Trophoblast cell (in vitro differentiated cells and primary cell): ENCODE measurements around the gene BLOC1S4.
"Not testable (repeated sequence)": the region's sequence is repeated elsewhere in the genome, so short reads cannot be mapped to it uniquely, and the experiment has no call there.

Source experiments
- DNase-seq, 2 donors: peaks; one replicate each; pipeline ENCODE4 v3.0.0-alpha.2; 2016
- H2AFZ ChIP-seq: 2 replicates; pipeline ENCODE4 v1.6.1; 2013; ENCODE audit warnings: low read length, moderate library complexity, mild to moderate bottlenecking; ENCODE audit not compliant: insufficient read depth, poor library complexity
- H2AK5ac ChIP-seq: 2 replicates; pipeline ENCODE4 v1.6.1; 2013; ENCODE audit warnings: mild to moderate bottlenecking, low read length
- H2BK120ac ChIP-seq: 2 replicates; pipeline ENCODE4 v1.6.1; 2013; ENCODE audit warnings: low read length, mild to moderate bottlenecking, moderate library complexity; ENCODE audit not compliant: insufficient read depth, poor library complexity
- H2BK12ac ChIP-seq: 2 replicates; pipeline ENCODE4 v1.6.1; 2013; ENCODE audit warnings: mild to moderate bottlenecking, low read length, moderate library complexity
- H2BK5ac ChIP-seq: 2 replicates; pipeline ENCODE4 v1.6.1; 2013; ENCODE audit warnings: low read length, low read depth, moderate library complexity, mild to moderate bottlenecking; ENCODE audit not compliant: poor library complexity
- H3K14ac ChIP-seq: 2 replicates; pipeline ENCODE4 v1.6.1; 2013; ENCODE audit warnings: mild to moderate bottlenecking, low read length
- H3K18ac ChIP-seq: 2 replicates; pipeline ENCODE4 v1.6.1; 2013; ENCODE audit warnings: mild to moderate bottlenecking, low read length
- H3K23ac ChIP-seq: 2 replicates; pipeline ENCODE4 v1.6.1; 2013; ENCODE audit warnings: low read length
- H3K27ac ChIP-seq: 2 replicates; pipeline ENCODE4 v1.5.1; 2013; ENCODE audit warnings: low read depth, mild to moderate bottlenecking, inconsistent platforms, low read length, moderate library complexity
- H3K27me3 ChIP-seq: 2 replicates; pipeline ENCODE4 v1.6.1; 2013; ENCODE audit warnings: inconsistent platforms, mild to moderate bottlenecking, low read length, moderate library complexity; ENCODE audit not compliant: insufficient read depth
- H3K36me3 ChIP-seq, 2 experiments: 1 replicate in 1 of 2; 2 replicates in 1 of 2; pipeline ENCODE4 v1.6.1; 2013; ENCODE audit warnings: low read length in 2 of 2, mild to moderate bottlenecking in 2 of 2, moderate library complexity in 1 of 2; ENCODE audit not compliant: insufficient read depth in 2 of 2, control insufficient read depth in 1 of 2
- H3K4ac ChIP-seq: 2 replicates; pipeline ENCODE4 v1.6.1; 2013; ENCODE audit warnings: low read depth, mild to moderate bottlenecking, low read length, moderate library complexity
- H3K4me1 ChIP-seq, 2 experiments: 1 replicate in 1 of 2; 2 replicates in 1 of 2; pipeline ENCODE4 v1.6.1; 2013; ENCODE audit warnings: low read length in 2 of 2, mild to moderate bottlenecking in 2 of 2, moderate library complexity in 1 of 2; ENCODE audit not compliant: insufficient read depth in 2 of 2, control insufficient read depth in 1 of 2
- H3K4me2 ChIP-seq: 2 replicates; pipeline ENCODE4 v1.6.1; 2013; ENCODE audit warnings: inconsistent platforms, mild to moderate bottlenecking, low read length, moderate library complexity
- H3K4me3 ChIP-seq: 2 replicates; pipeline ENCODE4 v1.5.1; 2013; ENCODE audit warnings: mild to moderate bottlenecking, low read depth, low read length, inconsistent platforms
- H3K79me1 ChIP-seq: one replicate; pipeline ENCODE4 v1.6.1; 2013; ENCODE audit warnings: low read length
- H3K79me2 ChIP-seq: 2 replicates; pipeline ENCODE4 v1.6.1; 2013; ENCODE audit warnings: low read length, mild to moderate bottlenecking; ENCODE audit not compliant: control insufficient read depth, insufficient read depth, poor library complexity
- H3K9ac ChIP-seq: 2 replicates; pipeline ENCODE4 v1.6.1; 2013; ENCODE audit warnings: mild to moderate bottlenecking, low read length
- H3K9me3 ChIP-seq: 2 replicates; pipeline ENCODE4 v1.6.1; 2013; ENCODE audit warnings: low read depth, mild to moderate bottlenecking, control low read depth, inconsistent platforms, low read length; ENCODE audit not compliant: insufficient read depth
- H4K12ac ChIP-seq: 2 replicates; pipeline ENCODE4 v1.6.1; 2013; ENCODE audit warnings: low read depth, mild to moderate bottlenecking, low read length, moderate library complexity
- H4K8ac ChIP-seq: 2 replicates; pipeline ENCODE4 v1.6.1; 2013; ENCODE audit warnings: low read depth, mild to moderate bottlenecking, low read length, moderate library complexity
- H4K91ac ChIP-seq: one replicate; pipeline ENCODE4 v1.6.1; 2013; ENCODE audit warnings: low read depth, mild to moderate bottlenecking, low read length, moderate library complexity
- WGBS: extraction: QIAGEN DNeasy Blood & Tissue Kit; methylation state at CpG from one replicate; pipeline ENCODE4 v1.1.7; 2013; ENCODE audit warnings: missing lambda C conversion rate; ENCODE audit not compliant: insufficient read length, insufficient coverage; ENCODE audit errors: extremely low coverage; 5-methylcytosine and 5-hydroxymethylcytosine counted together

BLOC1S4 gene

DNA sequence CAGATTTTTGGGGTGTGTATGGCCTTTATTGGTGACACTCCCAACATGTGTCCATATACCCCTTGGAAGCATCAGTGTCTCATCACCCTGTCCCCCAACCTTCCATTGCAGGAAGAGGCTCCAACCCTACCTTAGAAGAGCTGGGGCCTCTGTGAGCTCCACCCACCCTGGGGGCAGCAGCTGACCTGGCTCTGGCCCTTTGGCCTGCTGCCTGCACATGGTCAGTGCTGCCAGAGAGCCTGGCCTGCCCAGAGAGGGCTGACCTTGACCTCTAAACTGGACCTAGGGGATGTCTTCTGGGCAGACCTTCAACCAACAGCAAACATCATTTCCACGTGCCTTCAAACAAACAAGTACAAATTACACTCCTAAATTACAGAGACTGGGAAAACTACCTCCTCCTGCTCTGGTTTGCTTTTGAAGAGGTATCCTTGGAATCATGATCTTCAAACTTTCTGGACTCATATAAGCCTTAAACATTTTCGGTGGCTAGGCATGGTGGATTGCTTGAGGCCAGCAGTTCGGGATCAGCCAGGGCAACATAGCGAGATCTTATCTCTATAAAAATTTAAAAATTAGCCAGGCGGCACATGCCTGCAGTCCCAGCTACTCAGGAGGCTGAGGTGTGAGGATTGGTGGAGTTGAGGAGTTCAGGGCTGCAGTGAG lies 39.2 kb downstream of the BLOC1S4 start:
- H3K9ac ChIP-seq = no peak overlapping the region
- no peak overlapping the region for H3K14ac ChIP-seq
- no peak overlapping the region for H3K27ac ChIP-seq
- peaks cover 5% of the 10 kb centered on the region for H3K79me1 ChIP-seq
- H2BK12ac ChIP-seq = no peak overlapping the region
- H4K91ac ChIP-seq = no peak overlapping the region
- H3K18ac ChIP-seq = no peak overlapping the region
- no peak overlapping the region for H3K23ac ChIP-seq
- WGBS = no CpG with 5 or more reads among the region's 5 CpGs
- no peak overlapping the region for H4K8ac ChIP-seq
- peaks cover 4 to 25% of the 10 kb centered on the region in 2 experiments for H3K4me1 ChIP-seq
- no peak overlapping the region for H2AK5ac ChIP-seq
- no peaks in the 10 kb centered on the region for H3K27me3 ChIP-seq
- H3K36me3 ChIP-seq = no peaks in the 10 kb centered on the region
- no peak overlapping the region for H3K4me3 ChIP-seq
- no peaks in the 10 kb centered on the region for H3K9me3 ChIP-seq
- no peak overlapping the region for H4K12ac ChIP-seq
- H3K4ac ChIP-seq = no peak overlapping the region
- no peak overlapping the region for H2AFZ ChIP-seq
- H3K79me2 ChIP-seq = no peaks in the 10 kb centered on the region
- no peak overlapping the region for H2BK120ac ChIP-seq
- H2BK5ac ChIP-seq = no peak overlapping the region
- DNase-seq = peak; percentile 58 to 82
- no peak overlapping the region for H3K4me2 ChIP-seq

DNA sequence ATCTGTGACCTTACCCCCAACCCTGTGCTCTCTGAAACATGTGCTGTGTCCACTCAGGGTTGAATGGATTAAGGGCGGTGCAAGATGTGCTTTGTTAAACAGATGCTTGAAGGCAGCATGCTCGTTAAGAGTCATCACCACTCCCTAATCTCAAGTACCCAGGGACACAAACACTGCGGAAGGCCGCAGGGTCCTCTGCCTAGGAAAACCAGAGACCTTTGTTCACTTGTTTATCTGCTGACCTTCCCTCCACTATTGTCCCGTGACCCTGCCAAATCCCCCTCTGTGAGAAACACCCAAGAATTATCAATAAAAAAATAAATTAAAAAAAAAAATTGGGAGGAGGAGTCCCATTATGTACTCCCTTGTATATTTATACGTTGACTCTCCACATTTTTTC lies 40.4 kb downstream of the BLOC1S4 start:
- not testable (repeated sequence) for H3K36me3 ChIP-seq
- WGBS = no CpG with 5 or more reads among the region's 6 CpGs

DNA sequence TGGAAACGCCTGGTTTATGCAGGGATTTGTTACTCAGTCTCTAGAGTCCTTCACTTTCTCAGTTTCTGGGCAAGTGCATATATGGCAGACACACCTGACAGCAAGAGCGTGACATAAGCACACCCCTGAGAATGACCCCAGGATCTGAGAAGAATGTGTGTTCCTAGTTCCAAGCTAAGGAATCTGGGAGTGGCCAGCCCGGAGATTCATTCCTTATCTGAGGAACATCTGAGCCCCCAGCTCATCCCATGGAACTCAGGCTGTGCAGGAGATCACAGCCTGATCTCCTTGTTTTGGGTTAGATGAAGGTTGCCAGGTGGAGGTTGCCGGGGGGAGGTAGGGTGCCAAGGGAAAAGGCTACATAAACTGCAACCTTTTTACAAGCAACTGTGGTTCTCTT lies 42.8 kb downstream of the BLOC1S4 start:
- H3K4ac ChIP-seq = no peak overlapping the region
- peaks cover 0 to 14% of the 10 kb centered on the region in 2 experiments for H3K4me1 ChIP-seq
- peak in 1 of 2 donors; percentile 57 for DNase-seq
- no peaks in the 10 kb centered on the region for H3K36me3 ChIP-seq
- no peak overlapping the region for H2BK12ac ChIP-seq
- H4K12ac ChIP-seq = no peak overlapping the region
- H3K4me3 ChIP-seq = no peak overlapping the region
- no peaks in the 10 kb centered on the region for H3K79me2 ChIP-seq
- no peak overlapping the region for H2AK5ac ChIP-seq
- H3K9me3 ChIP-seq = no peaks in the 10 kb centered on the region
- WGBS = no CpG with 5 or more reads among the region's 4 CpGs
- H3K14ac ChIP-seq = no peak overlapping the region
- no peak overlapping the region for H3K18ac ChIP-seq
- H4K91ac ChIP-seq = no peak overlapping the region
- H3K27ac ChIP-seq = no peak overlapping the region
- no peak overlapping the region for H2BK5ac ChIP-seq
- H3K79me1 ChIP-seq = no peaks in the 10 kb centered on the region
- H4K8ac ChIP-seq = no peak overlapping the region
- no peak overlapping the region for H3K9ac ChIP-seq
- no peak overlapping the region for H2BK120ac ChIP-seq
- no peak overlapping the region for H3K4me2 ChIP-seq
- H3K27me3 ChIP-seq = no peaks in the 10 kb centered on the region
- H2AFZ ChIP-seq = no peak overlapping the region
- no peak overlapping the region for H3K23ac ChIP-seq

More for the DNA sequence above, 40.4 kb downstream of the BLOC1S4 start:
- H3K79me2 ChIP-seq, H3K9ac ChIP-seq, H3K18ac ChIP-seq, H3K27ac ChIP-seq, H2BK120ac ChIP-seq, H3K4ac ChIP-seq, H3K79me1 ChIP-seq, H2AK5ac ChIP-seq, H2BK5ac ChIP-seq, H2BK12ac ChIP-seq, H3K4me2 ChIP-seq, H4K91ac ChIP-seq, H2AFZ ChIP-seq, H4K8ac ChIP-seq, H3K4me3 ChIP-seq, H3K27me3 ChIP-seq, H3K14ac ChIP-seq, DNase-seq, H4K12ac ChIP-seq, H3K9me3 ChIP-seq, H3K23ac ChIP-seq: not testable (repeated sequence)
- H3K4me1 ChIP-seq = peaks cover 4 to 20% of the 10 kb centered on the region in 2 experiments

DNA sequence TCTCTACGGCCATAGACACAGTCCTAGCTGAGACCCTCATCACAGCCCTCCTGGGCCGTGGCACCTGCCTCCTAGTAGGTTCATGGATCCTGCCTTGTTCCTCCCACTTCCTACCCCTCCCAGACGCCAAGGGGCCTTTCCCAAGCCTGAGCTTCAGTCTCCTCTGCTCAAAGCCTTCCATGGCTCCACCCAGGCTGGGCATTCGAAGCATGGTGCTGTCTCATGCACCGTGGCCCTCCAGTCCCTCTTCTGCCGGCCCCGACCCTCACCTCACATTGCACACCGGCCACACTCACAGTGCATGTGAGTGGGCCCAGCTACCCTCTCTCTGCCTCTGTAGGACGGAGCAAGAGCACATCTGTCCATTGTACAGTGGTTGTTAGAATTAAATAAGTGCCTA lies 44.9 kb downstream of the BLOC1S4 start:
- no CpG with 5 or more reads among the region's 9 CpGs for WGBS
- no peak for DNase-seq
- no peaks in the 10 kb centered on the region for H3K36me3 ChIP-seq

More for the DNA sequence above, 44.9 kb downstream of the BLOC1S4 start:
- Histone ChIP-seq H3K9me3 (no peaks in the 10 kb centered on the region), H3K4ac (no peak overlapping the region), H3K18ac (no peak overlapping the region), H2BK120ac (no peak overlapping the region), H3K79me1 (no peaks in the 10 kb centered on the region), H3K23ac (no peak overlapping the region), H3K14ac (no peak overlapping the region), H2AK5ac (no peak overlapping the region), H2BK12ac (no peak overlapping the region), H3K4me1 (peaks cover 0 to 10% of the 10 kb centered on the region in 2 experiments), H4K8ac (no peak overlapping the region), H4K91ac (no peak overlapping the region), H2AFZ (no peak overlapping the region), H4K12ac (no peak overlapping the region), H3K27ac (no peak overlapping the region), H3K4me2 (no peak overlapping the region), H3K9ac (no peak overlapping the region), H3K79me2 (no peaks in the 10 kb centered on the region), H2BK5ac (no peak overlapping the region), H3K27me3 (no peaks in the 10 kb centered on the region), H3K4me3 (no peak overlapping the region)
